Caco-2 (cell line): ENCODE results near the gene KDM1A. TPM values are rescaled to one million over a fixed set of nuclear protein-coding genes. Genes with fewer than 3 reads are reported as not detected.

Experiments used
- BruUV-seq: library from RNA; stranded (reverse); fragments of 400-500 nt; replicated peaks from 2 replicates; lab custom pipeline; 2021; lab: Mats Ljungman, UMichigan
- CTCF ChIA-PET: fragments of 300-600 bp; sonication (Branson Sonifier 250); formaldehyde crosslinking; loops from one replicate; lab custom pipeline; 2022; ENCODE audit warnings: antibody characterized with exemption; lab: Charles Lee
- POLR2A ChIA-PET: fragments of 300-600 bp; sonication (Branson Sonifier 250); formaldehyde crosslinking; loops from one replicate; lab custom pipeline; 2022; ENCODE audit warnings: antibody characterized with exemption; lab: Charles Lee
- DNase-seq, 2 experiments: peaks; one replicate each; pipeline versions ENCODE4 v3.0.0 to v3.0.0-alpha.2; 2020 to 2022
- H3K27me3 ChIP-seq: replicated peaks from 2 replicates; pipeline ENCODE4 v1.6.0; 2011; ENCODE audit warnings: low read length; ENCODE audit not compliant: control insufficient read depth, insufficient read depth
- H3K36me3 ChIP-seq: 2 replicates; pipeline ENCODE4 v1.5.1; 2011; ENCODE audit warnings: low read length; ENCODE audit not compliant: control insufficient read depth, insufficient read depth
- H3K4me1 ChIP-seq: fragments of 250-450 bp; sonication (Bioruptor Pico); 2 replicates; pipeline ENCODE4 v1.5.1; 2020; ENCODE audit warnings: mild to moderate bottlenecking
- H3K4me3 ChIP-seq: 2 replicates; pipeline ENCODE4 v1.5.1; 2011; ENCODE audit warnings: low read depth, mild to moderate bottlenecking, control low read depth, low read length
- H3K9me3 ChIP-seq: fragments of 250-450 bp; sonication (Bioruptor Pico); 2 replicates; pipeline ENCODE4 v1.5.1; 2020; ENCODE audit warnings: mild to moderate bottlenecking, moderate library complexity
- H3K27ac Mint-ChIP-seq: one replicate; pipeline ENCODE4 v1.8.0; 2022; ENCODE audit warnings: mixed read lengths; ENCODE audit not compliant: unreplicated experiment
- H3K27me3 Mint-ChIP-seq: one replicate; pipeline ENCODE4 v1.8.0; 2022; ENCODE audit warnings: mixed read lengths; ENCODE audit not compliant: insufficient read depth, unreplicated experiment
- H3K36me3 Mint-ChIP-seq: one replicate; pipeline ENCODE4 v1.8.0; 2022; ENCODE audit warnings: mild to moderate bottlenecking, mixed read lengths; ENCODE audit not compliant: insufficient read depth, unreplicated experiment
- H3K4me1 Mint-ChIP-seq: one replicate; pipeline ENCODE4 v1.8.0; 2022; ENCODE audit warnings: low read depth, mixed read lengths; ENCODE audit not compliant: unreplicated experiment
- H3K4me3 Mint-ChIP-seq: one replicate; pipeline ENCODE4 v1.8.0; 2022; ENCODE audit warnings: mild to moderate bottlenecking, moderate library complexity, mixed read lengths; ENCODE audit not compliant: unreplicated experiment
- H3K9me3 Mint-ChIP-seq: one replicate; pipeline ENCODE4 v1.8.0; 2022; ENCODE audit warnings: mixed read lengths; ENCODE audit not compliant: unreplicated experiment
- CTCF ChIP-seq, 2 experiments: fragments of 200-600 bp in 1 of 2; IDR thresholded peaks; 1 replicate in 1 of 2; 2 replicates in 1 of 2; pipeline versions ENCODE4 v1.5.1 to v1.8.0; 2011 to 2022; ENCODE audit warnings: antibody characterized with exemption in 1 of 2, control low read depth in 1 of 2, inconsistent platforms in 1 of 2, low read depth in 1 of 2, low read length in 1 of 2, mild to moderate bottlenecking in 1 of 2, moderate library complexity in 1 of 2; ENCODE audit not compliant: insufficient read depth in 1 of 2, severe bottlenecking in 1 of 2, unreplicated experiment in 1 of 2
- intact Hi-C: fragments of 100-400 bp; cut with micrococcal nuclease; formaldehyde crosslinking; loops from one replicate; pipeline ENCODE4 v1.10.0; 2022; ENCODE audit not compliant: unreplicated experiment
- total RNA-seq: library from RNA; stranded (reverse); gene quantifications from 2 replicates; pipeline ENCODE4 v1.2.3, GENCODE V29; 2022

KDM1A gene
- total RNA-seq, 1 experiment from 2014 or later = 83.0 TPM

DNA sequence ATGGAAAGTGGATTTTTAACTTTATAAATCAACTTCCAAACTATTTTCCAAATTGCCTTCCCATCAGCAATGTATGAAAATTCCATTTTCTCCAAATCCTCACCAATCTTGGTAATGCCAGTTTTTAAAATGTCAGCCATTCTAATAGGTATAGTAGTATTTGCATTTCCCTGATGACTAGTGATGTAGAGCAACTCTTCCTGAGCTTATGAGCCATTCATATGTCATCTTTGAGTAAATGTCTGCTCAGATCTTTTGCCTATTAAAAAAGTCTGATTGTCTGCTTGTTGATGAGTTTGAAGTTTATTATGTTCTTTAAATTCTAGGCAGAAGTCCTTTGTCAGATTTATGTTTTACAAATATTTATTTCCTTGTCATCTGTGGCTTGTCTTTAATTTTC lies 54.7 kb downstream of the KDM1A start:
- peaks cover 50% of the 10 kb centered on the region for H3K36me3 Mint-ChIP-seq
- CTCF ChIA-PET = no interaction called here
- H3K4me3 ChIP-seq = no peak overlapping the region
- H3K27ac Mint-ChIP-seq = no peak overlapping the region
- no peaks in the 10 kb centered on the region for H3K4me1 ChIP-seq
- TF ChIP-seq CTCF (IDR thresholded peaks at IDR 0.05; ENCODE audit: insufficient read depth in 1 of 2, low read depth in 1 of 2, low read length in 1 of 2, severe bottlenecking in 1 of 2, unreplicated experiment in 1 of 2) = no peak
- POLR2A ChIA-PET = no interaction called here
- no peaks in the 10 kb centered on the region for H3K9me3 Mint-ChIP-seq
- H3K36me3 ChIP-seq = 0 out of 2 replicates have a peak, but pooled peaks cover 1% of the 10 kb centered on the region
- intact Hi-C loops = no loop called here
- H3K4me1 Mint-ChIP-seq = no peaks in the 10 kb centered on the region
- H3K27me3 Mint-ChIP-seq = no peaks in the 10 kb centered on the region
- no peak for DNase-seq
- H3K4me3 Mint-ChIP-seq = no peak overlapping the region
- no TSS peak for BruUV-seq
- H3K9me3 ChIP-seq = no peaks in the 10 kb centered on the region
- H3K27me3 ChIP-seq = no peaks in the 10 kb centered on the region

- no peak overlapping the region for H3K27ac Mint-ChIP-seq
- Histone ChIP-seq H3K4me3 (no peak overlapping the region), H3K36me3 (peaks cover 2% of the 10 kb centered on the region; the same call in 1 of the 2 replicates), H3K27me3 (no peaks in the 10 kb centered on the region), H3K9me3 (no peaks in the 10 kb centered on the region), H3K4me1 (no peaks in the 10 kb centered on the region)
- H3K27me3 Mint-ChIP-seq = no peaks in the 10 kb centered on the region
- POLR2A ChIA-PET = no interaction called here
- BruUV-seq = no TSS peak
- CTCF ChIA-PET = no interaction called here
- TF ChIP-seq CTCF (IDR thresholded peaks at IDR 0.05; ENCODE audit: insufficient read depth in 1 of 2, low read depth in 1 of 2, low read length in 1 of 2, severe bottlenecking in 1 of 2, unreplicated experiment in 1 of 2) = no peak
- H3K9me3 Mint-ChIP-seq = no peaks in the 10 kb centered on the region
- H3K36me3 Mint-ChIP-seq = peaks cover 76% of the 10 kb centered on the region
- intact Hi-C loops = no loop called here
- DNase-seq = no peak
- no peaks in the 10 kb centered on the region for H3K4me1 Mint-ChIP-seq
- H3K4me3 Mint-ChIP-seq = no peak overlapping the region
These were observed 59.8 kb downstream of the KDM1A start for GRCh38 chr1:23079025-23079424.

GRCh38 chr1:23080885-23081284 lies 61.6 kb downstream of the KDM1A start:
- no peaks in the 10 kb centered on the region for H3K4me1 Mint-ChIP-seq
- H3K9me3 ChIP-seq = no peaks in the 10 kb centered on the region

More at GRCh38 chr1:23080885-23081284, 61.6 kb downstream of the KDM1A start:
- peaks cover 2% of the 10 kb centered on the region; the same call in 1 of the 2 replicates for H3K36me3 ChIP-seq
- H3K27me3 ChIP-seq = no peaks in the 10 kb centered on the region
- no peak overlapping the region for H3K4me3 Mint-ChIP-seq
- DNase-seq = no peak
- no peak overlapping the region for H3K27ac Mint-ChIP-seq
- BruUV-seq = no TSS peak
- ChIA-PET CTCF (no interaction called here), POLR2A (no interaction called here)
- H3K36me3 Mint-ChIP-seq = peaks cover 83% of the 10 kb centered on the region
- no peaks in the 10 kb centered on the region for H3K4me1 ChIP-seq
- no peaks in the 10 kb centered on the region for H3K27me3 Mint-ChIP-seq
- H3K4me3 ChIP-seq = no peak overlapping the region
- H3K9me3 Mint-ChIP-seq = no peaks in the 10 kb centered on the region
- intact Hi-C loops = no loop called here
- TF ChIP-seq CTCF (IDR thresholded peaks at IDR 0.05; ENCODE audit: insufficient read depth in 1 of 2, low read depth in 1 of 2, low read length in 1 of 2, severe bottlenecking in 1 of 2, unreplicated experiment in 1 of 2) = no peak
